HepG2 (cell line): ENCODE measurements around the gene MIA.

Experiments used
- FOXK1 ChIP-seq: sonication (generic); formaldehyde crosslinking; IDR thresholded peaks from 2 replicates; pipeline ENCODE4 v1.4.0; 2020; ENCODE audit warnings: low read depth, missing genetic modification reagents, borderline replicate concordance
- SNRNP70 ChIP-seq: fragments of 200-400 bp; formaldehyde crosslinking; IDR thresholded peaks from 2 replicates; pipeline ENCODE4 v1.6.1; 2017; ENCODE audit warnings: mild to moderate bottlenecking, low read depth, low read length, moderate library complexity
- SRSF9 ChIP-seq: fragments of 200-400 bp; formaldehyde crosslinking; IDR thresholded peaks from 2 replicates; pipeline ENCODE4 v1.6.1; 2018; ENCODE audit warnings: borderline replicate concordance, mild to moderate bottlenecking, low read depth, low read length; ENCODE audit not compliant: insufficient read depth, poor library complexity, severe bottlenecking
- ZNF546 ChIP-seq: sonication (generic); formaldehyde crosslinking; conservative IDR thresholded peaks from 2 replicates; pipeline ENCODE4 v1.8.1; 2023; ENCODE audit warnings: mild to moderate bottlenecking, missing genetic modification reagents
- TF ChIP-seq, protein P1 (sequence below): sonication (generic); formaldehyde crosslinking; IDR thresholded peaks from 2 replicates; pipeline ENCODE4 v1.5.0; 2020; ENCODE audit warnings: mild to moderate bottlenecking, missing genetic modification reagents, moderate library complexity
- TF ChIP-seq, protein P2 (sequence below): sonication (generic); formaldehyde crosslinking; IDR thresholded peaks from 2 replicates; pipeline ENCODE4 v1.4.0; 2020; ENCODE audit warnings: low read depth, mild to moderate bottlenecking, missing genetic modification reagents
- TF ChIP-seq, protein P3 (sequence below): sonication (generic); formaldehyde crosslinking; IDR thresholded peaks from 2 replicates; pipeline ENCODE4 v1.5.0; 2020; ENCODE audit warnings: mild to moderate bottlenecking, missing genetic modification reagents

DNA sequence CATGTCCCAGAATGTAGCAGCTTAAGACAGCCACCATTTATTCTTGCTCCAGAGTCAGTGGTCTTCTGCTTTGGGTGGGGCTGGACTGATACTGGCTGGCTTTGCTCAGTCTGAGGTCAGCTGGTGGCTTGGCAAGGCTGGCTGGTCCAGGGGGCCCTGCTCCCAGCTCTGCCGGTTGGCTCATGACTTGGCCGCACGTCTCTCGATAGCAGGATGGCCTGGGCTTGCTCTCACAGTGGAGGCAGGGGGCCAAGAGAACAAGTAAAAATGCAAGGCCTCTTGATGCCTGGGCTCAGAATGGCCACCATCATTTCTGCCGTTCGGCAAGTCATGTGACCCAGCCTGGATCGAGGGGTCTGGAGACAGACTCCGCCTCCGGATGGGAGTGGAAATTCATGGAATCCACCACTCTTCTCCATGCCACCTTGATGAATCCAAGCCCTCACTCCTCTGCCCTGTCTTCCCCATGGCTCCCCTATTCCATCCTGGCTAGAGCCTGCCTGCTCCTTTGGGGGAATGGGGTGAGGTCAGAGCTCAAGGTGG is 38.1 kb upstream of the MIA start:
- TF ChIP-seq, protein P1, sequence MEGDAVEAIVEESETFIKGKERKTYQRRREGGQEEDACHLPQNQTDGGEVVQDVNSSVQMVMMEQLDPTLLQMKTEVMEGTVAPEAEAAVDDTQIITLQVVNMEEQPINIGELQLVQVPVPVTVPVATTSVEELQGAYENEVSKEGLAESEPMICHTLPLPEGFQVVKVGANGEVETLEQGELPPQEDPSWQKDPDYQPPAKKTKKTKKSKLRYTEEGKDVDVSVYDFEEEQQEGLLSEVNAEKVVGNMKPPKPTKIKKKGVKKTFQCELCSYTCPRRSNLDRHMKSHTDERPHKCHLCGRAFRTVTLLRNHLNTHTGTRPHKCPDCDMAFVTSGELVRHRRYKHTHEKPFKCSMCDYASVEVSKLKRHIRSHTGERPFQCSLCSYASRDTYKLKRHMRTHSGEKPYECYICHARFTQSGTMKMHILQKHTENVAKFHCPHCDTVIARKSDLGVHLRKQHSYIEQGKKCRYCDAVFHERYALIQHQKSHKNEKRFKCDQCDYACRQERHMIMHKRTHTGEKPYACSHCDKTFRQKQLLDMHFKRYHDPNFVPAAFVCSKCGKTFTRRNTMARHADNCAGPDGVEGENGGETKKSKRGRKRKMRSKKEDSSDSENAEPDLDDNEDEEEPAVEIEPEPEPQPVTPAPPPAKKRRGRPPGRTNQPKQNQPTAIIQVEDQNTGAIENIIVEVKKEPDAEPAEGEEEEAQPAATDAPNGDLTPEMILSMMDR (CRISPR knock-in tag) = no peak
- TF ChIP-seq SNRNP70 (no peak), SRSF9 (no peak), ZNF546 (CRISPR knock-in tag) (no peak), FOXK1 (no peak)
- TF ChIP-seq, protein P2, sequence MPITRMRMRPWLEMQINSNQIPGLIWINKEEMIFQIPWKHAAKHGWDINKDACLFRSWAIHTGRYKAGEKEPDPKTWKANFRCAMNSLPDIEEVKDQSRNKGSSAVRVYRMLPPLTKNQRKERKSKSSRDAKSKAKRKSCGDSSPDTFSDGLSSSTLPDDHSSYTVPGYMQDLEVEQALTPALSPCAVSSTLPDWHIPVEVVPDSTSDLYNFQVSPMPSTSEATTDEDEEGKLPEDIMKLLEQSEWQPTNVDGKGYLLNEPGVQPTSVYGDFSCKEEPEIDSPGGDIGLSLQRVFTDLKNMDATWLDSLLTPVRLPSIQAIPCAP = no peak
- TF ChIP-seq, protein P3, sequence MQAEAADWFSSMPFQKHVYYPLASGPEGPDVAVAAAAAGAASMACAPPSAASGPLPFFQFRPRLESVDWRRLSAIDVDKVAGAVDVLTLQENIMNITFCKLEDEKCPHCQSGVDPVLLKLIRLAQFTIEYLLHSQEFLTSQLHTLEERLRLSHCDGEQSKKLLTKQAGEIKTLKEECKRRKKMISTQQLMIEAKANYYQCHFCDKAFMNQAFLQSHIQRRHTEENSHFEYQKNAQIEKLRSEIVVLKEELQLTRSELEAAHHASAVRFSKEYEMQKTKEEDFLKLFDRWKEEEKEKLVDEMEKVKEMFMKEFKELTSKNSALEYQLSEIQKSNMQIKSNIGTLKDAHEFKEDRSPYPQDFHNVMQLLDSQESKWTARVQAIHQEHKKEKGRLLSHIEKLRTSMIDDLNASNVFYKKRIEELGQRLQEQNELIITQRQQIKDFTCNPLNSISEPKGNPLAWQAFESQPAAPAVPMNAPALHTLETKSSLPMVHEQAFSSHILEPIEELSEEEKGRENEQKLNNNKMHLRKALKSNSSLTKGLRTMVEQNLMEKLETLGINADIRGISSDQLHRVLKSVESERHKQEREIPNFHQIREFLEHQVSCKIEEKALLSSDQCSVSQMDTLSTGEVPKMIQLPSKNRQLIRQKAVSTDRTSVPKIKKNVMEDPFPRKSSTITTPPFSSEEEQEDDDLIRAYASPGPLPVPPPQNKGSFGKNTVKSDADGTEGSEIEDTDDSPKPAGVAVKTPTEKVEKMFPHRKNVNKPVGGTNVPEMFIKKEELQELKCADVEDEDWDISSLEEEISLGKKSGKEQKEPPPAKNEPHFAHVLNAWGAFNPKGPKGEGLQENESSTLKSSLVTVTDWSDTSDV (CRISPR knock-in tag) = no peak
